NCI-H146 treated with DMSO at 0.1 percent for 48 hours (cell line): ENCODE results near the gene FGD2.

Source experiments
- DNase-seq: peaks from one replicate; lab custom pipeline; 2025; ENCODE audit not compliant: unreplicated experiment; lab: John Stamatoyannopoulos, UW

FGD2 gene

GRCh38 chr6:36970892-36971842 lies 34.3 kb upstream of the FGD2 start:
- no peak for DNase-seq

GRCh38 chr6:36971921-36972673 lies 33.4 kb upstream of the FGD2 start:
- DNase-seq, result no peak

GRCh38 chr6:36973190-36973589 lies 32.3 kb upstream of the FGD2 start:
- no peak for DNase-seq

GRCh38 chr6:36973647-36974046 lies 31.8 kb upstream of the FGD2 start:
- DNase-seq, result no peak

GRCh38 chr6:36975231-36976006 lies 30.0 kb upstream of the FGD2 start:
- DNase-seq, result no peak

- no peak for DNase-seq
Observed at GRCh38 chr6:36976007-36976264, 29.5 kb upstream of the FGD2 start.

- DNase-seq, result no peak
Observed at GRCh38 chr6:36976509-36976908, 28.9 kb upstream of the FGD2 start.

GRCh38 chr6:36976931-36977330 lies 28.5 kb upstream of the FGD2 start:
- DNase-seq, result no peak

GRCh38 chr6:36977470-36977941 lies 27.9 kb upstream of the FGD2 start:
- DNase-seq, result no peak

GRCh38 chr6:36978421-36979346 lies 26.8 kb upstream of the FGD2 start:
- no peak for DNase-seq

GRCh38 chr6:36979347-36979742 lies 26.1 kb upstream of the FGD2 start:
- DNase-seq, result no peak

- no peak for DNase-seq
Observed at GRCh38 chr6:36980129-36980528, 25.3 kb upstream of the FGD2 start.

- DNase-seq, result no peak
Observed at GRCh38 chr6:36980876-36981619, 24.4 kb upstream of the FGD2 start.

GRCh38 chr6:36983538-36983937 lies 21.9 kb upstream of the FGD2 start:
- DNase-seq, result no peak

GRCh38 chr6:36984581-36985416 lies 20.7 kb upstream of the FGD2 start:
- no peak for DNase-seq

GRCh38 chr6:36985417-36985807 lies 20.0 kb upstream of the FGD2 start:
- no peak for DNase-seq

GRCh38 chr6:36985808-36986703 lies 19.4 kb upstream of the FGD2 start, which contains the start of gene MTCH1:
Gene MTCH1 (minus strand): TSS chr6:36986196. CDS start chr6:36986173, 23 bp downstream.
- DNase-seq, result peak; percentile 67

GRCh38 chr6:36986704-36987047 lies 18.8 kb upstream of the FGD2 start:
- DNase-seq, result no peak
